GM23338 (cell line): ENCODE data around the gene YBX2. TPM values are rescaled to one million over a fixed set of nuclear protein-coding genes. Genes with fewer than 3 reads are reported as not detected.

Experiments used
- ATAC-seq: fragments of 200-7000 bp; cut with Tn5 transposase; 3 replicates; pipeline ENCODE4 v1.9.1; 2020
- DNase-seq: peaks from one replicate; pipeline ENCODE4 v3.0.0-alpha.2; 2015; ENCODE audit warnings: low spot score
- H2AFZ ChIP-seq: fragments of 200-600 bp; sonication (generic); 2 replicates; pipeline ENCODE4 v1.8.0; 2016; ENCODE audit warnings: antibody characterized with exemption, mild to moderate bottlenecking, moderate library complexity
- H3F3A ChIP-seq: fragments of 200-600 bp; sonication (generic); replicated peaks from 2 replicates; pipeline ENCODE4 v1.8.0; 2017; ENCODE audit warnings: antibody characterized with exemption, mixed run types, low read depth
- H3K27ac ChIP-seq: fragments of 200-600 bp; sonication (generic); 2 replicates; pipeline ENCODE4 v1.6.1; 2016; ENCODE audit warnings: low read depth
- H3K27me3 ChIP-seq: fragments of 200-600 bp; sonication (generic); 2 replicates; pipeline ENCODE4 v1.8.0; 2016; ENCODE audit warnings: mild to moderate bottlenecking, mixed run types, moderate library complexity; ENCODE audit not compliant: insufficient read depth
- H3K36me3 ChIP-seq: fragments of 200-600 bp; sonication (generic); 2 replicates; pipeline ENCODE4 v1.8.0; 2016; ENCODE audit warnings: mild to moderate bottlenecking; ENCODE audit not compliant: insufficient read depth
- H3K4me1 ChIP-seq: fragments of 200-600 bp; sonication (generic); 2 replicates; pipeline ENCODE4 v1.8.0; 2016; ENCODE audit warnings: mild to moderate bottlenecking, moderate library complexity; ENCODE audit not compliant: insufficient read depth
- H3K4me2 ChIP-seq: fragments of 200-600 bp; sonication (generic); 2 replicates; pipeline ENCODE4 v1.7.1; 2017; ENCODE audit warnings: mixed run types
- H3K4me3 ChIP-seq: fragments of 200-600 bp; sonication (generic); 2 replicates; pipeline ENCODE4 v1.6.1; 2016; ENCODE audit warnings: mixed run types
- H3K79me2 ChIP-seq: fragments of 200-600 bp; sonication (generic); replicated peaks from 2 replicates; pipeline ENCODE4 v1.8.0; 2017; ENCODE audit warnings: mild to moderate bottlenecking; ENCODE audit not compliant: insufficient read depth
- H3K9me2 ChIP-seq: fragments of 200-600 bp; sonication (generic); 2 replicates; pipeline ENCODE4 v1.8.0; 2017; ENCODE audit not compliant: insufficient read depth
- H4K20me1 ChIP-seq: fragments of 200-600 bp; sonication (generic); replicated peaks from 2 replicates; pipeline ENCODE4 v1.8.0; 2017; ENCODE audit warnings: mild to moderate bottlenecking; ENCODE audit not compliant: insufficient read depth
- H3K27ac Mint-ChIP-seq: 2 replicates; pipeline ENCODE4 v1.8.0; 2020; ENCODE audit warnings: inconsistent platforms, mild to moderate bottlenecking, moderate library complexity, mixed read lengths
- H3K27me3 Mint-ChIP-seq: 3 replicates; pipeline ENCODE4 v1.8.0; 2022; ENCODE audit warnings: low read depth, mild to moderate bottlenecking, moderate library complexity, mixed read lengths, inconsistent platforms; ENCODE audit not compliant: insufficient read depth, poor library complexity
- H3K36me3 Mint-ChIP-seq: 3 replicates; pipeline ENCODE4 v1.8.0; 2021; ENCODE audit warnings: low read depth, mild to moderate bottlenecking, inconsistent platforms, moderate library complexity, mixed read lengths
- H3K4me1 Mint-ChIP-seq: 3 replicates; pipeline ENCODE4 v1.8.0; 2020; ENCODE audit warnings: mild to moderate bottlenecking, inconsistent platforms, mixed read lengths
- H3K4me3 Mint-ChIP-seq: 3 replicates; pipeline ENCODE4 v1.8.0; 2021; ENCODE audit warnings: moderate library complexity, mild to moderate bottlenecking, inconsistent platforms, mixed read lengths
- H3K9me3 Mint-ChIP-seq: 3 replicates; pipeline ENCODE4 v1.8.0; 2020; ENCODE audit warnings: moderate library complexity, mild to moderate bottlenecking, inconsistent platforms, mixed read lengths
- CREB1 ChIP-seq: fragments of 250-450 bp; sonication (Bioruptor Pico); IDR thresholded peaks from 2 replicates; pipeline ENCODE4 v1.5.0; 2020; ENCODE audit warnings: low read depth, mild to moderate bottlenecking, moderate library complexity
- ETS1 ChIP-seq: IDR thresholded peaks from 2 replicates; pipeline ENCODE4 v1.6.1; 2016; ENCODE audit warnings: antibody characterized with exemption
- EZH2 ChIP-seq: fragments of 200-600 bp; sonication (generic); IDR thresholded peaks from one replicate; pipeline ENCODE4 v1.8.0; 2017; ENCODE audit warnings: antibody characterized with exemption, mild to moderate bottlenecking, low read depth; ENCODE audit not compliant: unreplicated experiment
- EZH2phosphoT487 ChIP-seq: fragments of 200-600 bp; sonication (generic); IDR thresholded peaks from one replicate; pipeline ENCODE4 v1.8.1; 2018; ENCODE audit warnings: antibody characterized with exemption; ENCODE audit not compliant: unreplicated experiment
- JUNB ChIP-seq: IDR thresholded peaks from one replicate; pipeline ENCODE4 v1.6.1; 2016; ENCODE audit warnings: antibody characterized with exemption; ENCODE audit not compliant: unreplicated experiment
- NANOG ChIP-seq: IDR thresholded peaks from 2 replicates; pipeline ENCODE4 v1.6.1; 2016; ENCODE audit warnings: antibody characterized with exemption, borderline replicate concordance
- POLR2AphosphoS5 ChIP-seq: IDR thresholded peaks from 2 replicates; pipeline ENCODE4 v1.6.1; 2016; ENCODE audit warnings: antibody characterized with exemption, low read depth
- STAT1 ChIP-seq: IDR thresholded peaks from one replicate; pipeline ENCODE4 v1.6.1; 2016; ENCODE audit warnings: antibody characterized with exemption; ENCODE audit not compliant: unreplicated experiment
- ZNF114 ChIP-seq: fragments of 250-450 bp; sonication (Bioruptor Pico); IDR thresholded peaks from 2 replicates; pipeline ENCODE4 v1.5.0; 2020; ENCODE audit warnings: mild to moderate bottlenecking, moderate library complexity
- ZNF331 ChIP-seq: fragments of 250-450 bp; sonication (Bioruptor Pico); IDR thresholded peaks from 2 replicates; pipeline ENCODE4 v1.5.0; 2020; ENCODE audit warnings: low read depth, mild to moderate bottlenecking, moderate library complexity
- polyA plus RNA-seq: library from polyadenylated mRNA; unstranded; fragments of >200 nt; fragmentation: Nextera tagmentation; extraction: Ambion mirVana; gene quantifications from 2 replicates; pipeline ENCODE4 v1.2.1, GENCODE V29; 2016
- total RNA-seq: library from RNA; depleted of rRNA; stranded (reverse); fragments of >200 nt; shearing (Covaris generic); gene quantifications from 2 replicates; pipeline ENCODE4 v1.2.3, GENCODE V29; 2014
- TF ChIP-seq, protein P1 (sequence below), 2 experiments: fragments of 200-600 bp in 1 of 2; sonication (generic) in 1 of 2; conservative IDR thresholded peaks; 2 replicates each; pipeline versions ENCODE4 v1.5.1 to v1.6.1; 2016 to 2017; ENCODE audit warnings: antibody characterized with exemption in 2 of 2, low read depth in 2 of 2, mild to moderate bottlenecking in 2 of 2, moderate library complexity in 1 of 2
- TF ChIP-seq, protein P2 (sequence below): IDR thresholded peaks from one replicate; pipeline ENCODE4 v1.6.1; 2018; ENCODE audit warnings: antibody characterized with exemption; ENCODE audit not compliant: unreplicated experiment
- TF ChIP-seq, protein P3 (sequence below): fragments of 250-450 bp; sonication (Bioruptor Pico); IDR thresholded peaks from 2 replicates; pipeline ENCODE4 v1.5.0; 2020; ENCODE audit warnings: mild to moderate bottlenecking, moderate library complexity

YBX2 gene
- total and polyA plus RNA-seq, 2 experiments from 2014 or later, result 22.5 to 36.5 TPM

DNA sequence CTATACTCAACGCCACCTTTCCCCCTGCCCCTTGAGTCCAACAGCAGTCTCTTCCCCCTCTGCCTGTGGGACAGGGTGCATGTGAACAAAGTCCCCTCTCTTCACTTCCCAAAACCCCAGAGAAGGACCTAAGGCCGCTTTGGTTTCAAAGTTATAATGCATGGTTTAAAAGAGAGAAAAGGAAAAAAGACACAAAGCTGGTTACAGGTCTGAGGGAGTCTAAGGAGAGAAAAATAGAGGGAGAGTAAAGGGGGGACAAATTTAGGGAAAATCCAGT, 51.0 kb downstream of the YBX2 start:
- no peak for DNase-seq
- TF ChIP-seq CREB1 (CRISPR knock-in tag) (no peak), ETS1 (no peak), ZNF114 (CRISPR knock-in tag) (no peak), ZNF331 (CRISPR knock-in tag) (no peak), STAT1 (no peak), EZH2phosphoT487 (no peak), NANOG (no peak), JUNB (no peak), EZH2 (no peak), POLR2AphosphoS5 (no peak)
- TF ChIP-seq, protein P1, sequence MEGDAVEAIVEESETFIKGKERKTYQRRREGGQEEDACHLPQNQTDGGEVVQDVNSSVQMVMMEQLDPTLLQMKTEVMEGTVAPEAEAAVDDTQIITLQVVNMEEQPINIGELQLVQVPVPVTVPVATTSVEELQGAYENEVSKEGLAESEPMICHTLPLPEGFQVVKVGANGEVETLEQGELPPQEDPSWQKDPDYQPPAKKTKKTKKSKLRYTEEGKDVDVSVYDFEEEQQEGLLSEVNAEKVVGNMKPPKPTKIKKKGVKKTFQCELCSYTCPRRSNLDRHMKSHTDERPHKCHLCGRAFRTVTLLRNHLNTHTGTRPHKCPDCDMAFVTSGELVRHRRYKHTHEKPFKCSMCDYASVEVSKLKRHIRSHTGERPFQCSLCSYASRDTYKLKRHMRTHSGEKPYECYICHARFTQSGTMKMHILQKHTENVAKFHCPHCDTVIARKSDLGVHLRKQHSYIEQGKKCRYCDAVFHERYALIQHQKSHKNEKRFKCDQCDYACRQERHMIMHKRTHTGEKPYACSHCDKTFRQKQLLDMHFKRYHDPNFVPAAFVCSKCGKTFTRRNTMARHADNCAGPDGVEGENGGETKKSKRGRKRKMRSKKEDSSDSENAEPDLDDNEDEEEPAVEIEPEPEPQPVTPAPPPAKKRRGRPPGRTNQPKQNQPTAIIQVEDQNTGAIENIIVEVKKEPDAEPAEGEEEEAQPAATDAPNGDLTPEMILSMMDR (conservative IDR thresholded peaks at IDR 0.05; ENCODE audit: low read depth in 2 of 2), result no peak
- TF ChIP-seq, protein P2, sequence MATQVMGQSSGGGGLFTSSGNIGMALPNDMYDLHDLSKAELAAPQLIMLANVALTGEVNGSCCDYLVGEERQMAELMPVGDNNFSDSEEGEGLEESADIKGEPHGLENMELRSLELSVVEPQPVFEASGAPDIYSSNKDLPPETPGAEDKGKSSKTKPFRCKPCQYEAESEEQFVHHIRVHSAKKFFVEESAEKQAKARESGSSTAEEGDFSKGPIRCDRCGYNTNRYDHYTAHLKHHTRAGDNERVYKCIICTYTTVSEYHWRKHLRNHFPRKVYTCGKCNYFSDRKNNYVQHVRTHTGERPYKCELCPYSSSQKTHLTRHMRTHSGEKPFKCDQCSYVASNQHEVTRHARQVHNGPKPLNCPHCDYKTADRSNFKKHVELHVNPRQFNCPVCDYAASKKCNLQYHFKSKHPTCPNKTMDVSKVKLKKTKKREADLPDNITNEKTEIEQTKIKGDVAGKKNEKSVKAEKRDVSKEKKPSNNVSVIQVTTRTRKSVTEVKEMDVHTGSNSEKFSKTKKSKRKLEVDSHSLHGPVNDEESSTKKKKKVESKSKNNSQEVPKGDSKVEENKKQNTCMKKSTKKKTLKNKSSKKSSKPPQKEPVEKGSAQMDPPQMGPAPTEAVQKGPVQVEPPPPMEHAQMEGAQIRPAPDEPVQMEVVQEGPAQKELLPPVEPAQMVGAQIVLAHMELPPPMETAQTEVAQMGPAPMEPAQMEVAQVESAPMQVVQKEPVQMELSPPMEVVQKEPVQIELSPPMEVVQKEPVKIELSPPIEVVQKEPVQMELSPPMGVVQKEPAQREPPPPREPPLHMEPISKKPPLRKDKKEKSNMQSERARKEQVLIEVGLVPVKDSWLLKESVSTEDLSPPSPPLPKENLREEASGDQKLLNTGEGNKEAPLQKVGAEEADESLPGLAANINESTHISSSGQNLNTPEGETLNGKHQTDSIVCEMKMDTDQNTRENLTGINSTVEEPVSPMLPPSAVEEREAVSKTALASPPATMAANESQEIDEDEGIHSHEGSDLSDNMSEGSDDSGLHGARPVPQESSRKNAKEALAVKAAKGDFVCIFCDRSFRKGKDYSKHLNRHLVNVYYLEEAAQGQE, result no peak
- TF ChIP-seq, protein P3, sequence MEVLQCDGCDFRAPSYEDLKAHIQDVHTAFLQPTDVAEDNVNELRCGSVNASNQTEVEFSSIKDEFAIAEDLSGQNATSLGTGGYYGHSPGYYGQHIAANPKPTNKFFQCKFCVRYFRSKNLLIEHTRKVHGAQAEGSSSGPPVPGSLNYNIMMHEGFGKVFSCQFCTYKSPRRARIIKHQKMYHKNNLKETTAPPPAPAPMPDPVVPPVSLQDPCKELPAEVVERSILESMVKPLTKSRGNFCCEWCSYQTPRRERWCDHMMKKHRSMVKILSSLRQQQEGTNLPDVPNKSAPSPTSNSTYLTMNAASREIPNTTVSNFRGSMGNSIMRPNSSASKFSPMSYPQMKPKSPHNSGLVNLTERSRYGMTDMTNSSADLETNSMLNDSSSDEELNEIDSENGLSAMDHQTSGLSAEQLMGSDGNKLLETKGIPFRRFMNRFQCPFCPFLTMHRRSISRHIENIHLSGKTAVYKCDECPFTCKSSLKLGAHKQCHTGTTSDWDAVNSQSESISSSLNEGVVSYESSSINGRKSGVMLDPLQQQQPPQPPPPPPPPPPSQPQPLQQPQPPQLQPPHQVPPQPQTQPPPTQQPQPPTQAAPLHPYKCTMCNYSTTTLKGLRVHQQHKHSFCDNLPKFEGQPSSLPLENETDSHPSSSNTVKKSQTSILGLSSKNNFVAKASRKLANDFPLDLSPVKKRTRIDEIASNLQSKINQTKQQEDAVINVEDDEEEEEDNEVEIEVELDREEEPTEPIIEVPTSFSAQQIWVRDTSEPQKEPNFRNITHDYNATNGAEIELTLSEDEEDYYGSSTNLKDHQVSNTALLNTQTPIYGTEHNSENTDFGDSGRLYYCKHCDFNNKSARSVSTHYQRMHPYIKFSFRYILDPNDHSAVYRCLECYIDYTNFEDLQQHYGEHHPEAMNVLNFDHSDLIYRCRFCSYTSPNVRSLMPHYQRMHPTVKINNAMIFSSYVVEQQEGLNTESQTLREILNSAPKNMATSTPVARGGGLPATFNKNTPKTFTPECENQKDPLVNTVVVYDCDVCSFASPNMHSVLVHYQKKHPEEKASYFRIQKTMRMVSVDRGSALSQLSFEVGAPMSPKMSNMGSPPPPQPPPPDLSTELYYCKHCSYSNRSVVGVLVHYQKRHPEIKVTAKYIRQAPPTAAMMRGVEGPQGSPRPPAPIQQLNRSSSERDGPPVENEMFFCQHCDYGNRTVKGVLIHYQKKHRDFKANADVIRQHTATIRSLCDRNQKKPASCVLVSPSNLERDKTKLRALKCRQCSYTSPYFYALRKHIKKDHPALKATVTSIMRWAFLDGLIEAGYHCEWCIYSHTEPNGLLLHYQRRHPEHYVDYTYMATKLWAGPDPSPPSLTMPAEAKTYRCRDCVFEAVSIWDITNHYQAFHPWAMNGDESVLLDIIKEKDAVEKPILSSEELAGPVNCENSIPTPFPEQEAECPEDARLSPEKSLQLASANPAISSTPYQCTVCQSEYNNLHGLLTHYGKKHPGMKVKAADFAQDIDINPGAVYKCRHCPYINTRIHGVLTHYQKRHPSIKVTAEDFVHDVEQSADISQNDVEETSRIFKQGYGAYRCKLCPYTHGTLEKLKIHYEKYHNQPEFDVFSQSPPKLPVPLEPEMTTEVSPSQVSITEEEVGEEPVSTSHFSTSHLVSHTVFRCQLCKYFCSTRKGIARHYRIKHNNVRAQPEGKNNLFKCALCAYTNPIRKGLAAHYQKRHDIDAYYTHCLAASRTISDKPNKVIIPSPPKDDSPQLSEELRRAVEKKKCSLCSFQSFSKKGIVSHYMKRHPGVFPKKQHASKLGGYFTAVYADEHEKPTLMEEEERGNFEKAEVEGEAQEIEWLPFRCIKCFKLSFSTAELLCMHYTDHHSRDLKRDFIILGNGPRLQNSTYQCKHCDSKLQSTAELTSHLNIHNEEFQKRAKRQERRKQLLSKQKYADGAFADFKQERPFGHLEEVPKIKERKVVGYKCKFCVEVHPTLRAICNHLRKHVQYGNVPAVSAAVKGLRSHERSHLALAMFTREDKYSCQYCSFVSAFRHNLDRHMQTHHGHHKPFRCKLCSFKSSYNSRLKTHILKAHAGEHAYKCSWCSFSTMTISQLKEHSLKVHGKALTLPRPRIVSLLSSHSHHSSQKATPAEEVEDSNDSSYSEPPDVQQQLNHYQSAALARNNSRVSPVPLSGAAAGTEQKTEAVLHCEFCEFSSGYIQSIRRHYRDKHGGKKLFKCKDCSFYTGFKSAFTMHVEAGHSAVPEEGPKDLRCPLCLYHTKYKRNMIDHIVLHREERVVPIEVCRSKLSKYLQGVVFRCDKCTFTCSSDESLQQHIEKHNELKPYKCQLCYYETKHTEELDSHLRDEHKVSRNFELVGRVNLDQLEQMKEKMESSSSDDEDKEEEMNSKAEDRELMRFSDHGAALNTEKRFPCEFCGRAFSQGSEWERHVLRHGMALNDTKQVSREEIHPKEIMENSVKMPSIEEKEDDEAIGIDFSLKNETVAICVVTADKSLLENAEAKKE (CRISPR knock-in tag), result no peak
- no peak for ATAC-seq
- Histone ChIP-seq H3F3A (peaks cover 27% of the 10 kb centered on the region), H3K36me3 (peaks cover 16% of the 10 kb centered on the region; the same call in 1 of the 2 replicates), H2AFZ (no peak overlapping the region), H4K20me1 (peaks cover 6% of the 10 kb centered on the region; the same call in 1 of the 2 replicates), H3K27ac (peak overlapping the region; percentile 76), H3K27me3 (no peaks in the 10 kb centered on the region), H3K4me2 (peak overlapping the region; percentile 81), H3K4me1 (peaks cover 20% of the 10 kb centered on the region), H3K79me2 (peaks cover 44% of the 10 kb centered on the region), H3K9me2 (no peaks in the 10 kb centered on the region), H3K4me3 (peak overlapping the region; percentile 78)
- H3K4me3 Mint-ChIP-seq, result peak overlapping the region; percentile 87
- H3K36me3 Mint-ChIP-seq, result peaks cover 50% of the 10 kb centered on the region
- H3K9me3 Mint-ChIP-seq, result no peaks in the 10 kb centered on the region; the same call in 1 of the 3 replicates
- H3K4me1 Mint-ChIP-seq, result peaks cover 37% of the 10 kb centered on the region
- peaks cover 22% of the 10 kb centered on the region for H3K27me3 Mint-ChIP-seq
- peak overlapping the region; percentile 89 for H3K27ac Mint-ChIP-seq
